Amniotic stem cell (primary cell): ENCODE measurements around the gene SYDE2.

Experiments used
- DNase-seq: peaks from one replicate; lab custom pipeline; 2025; lab: John Stamatoyannopoulos, UW

SYDE2 gene

GRCh38 chr1:85121744-85122143, 79.1 kb downstream of the SYDE2 start:
- DNase-seq: no peak

GRCh38 chr1:85118751-85119150, 82.1 kb downstream of the SYDE2 start:
- no peak for DNase-seq

DNA sequence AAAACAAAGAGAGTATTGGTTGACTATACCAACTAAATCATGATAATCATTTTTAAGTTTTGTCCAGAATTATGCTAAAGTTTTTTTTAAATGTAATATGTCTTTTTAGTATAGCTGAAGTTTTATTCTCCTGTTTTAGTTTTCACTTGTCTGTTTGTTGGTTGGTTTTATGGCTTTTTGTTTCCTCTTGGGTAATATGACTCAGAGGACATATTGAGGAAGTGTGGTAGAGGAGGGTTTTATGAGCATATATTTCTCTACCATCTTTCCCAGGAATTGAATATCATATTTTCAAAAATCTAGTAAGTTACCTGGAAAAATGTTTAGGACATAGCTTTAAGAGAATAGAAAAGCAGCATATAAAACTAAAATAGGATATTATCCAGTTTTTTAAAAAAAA, 84.0 kb downstream of the SYDE2 start:
- DNase-seq: no peak

DNA sequence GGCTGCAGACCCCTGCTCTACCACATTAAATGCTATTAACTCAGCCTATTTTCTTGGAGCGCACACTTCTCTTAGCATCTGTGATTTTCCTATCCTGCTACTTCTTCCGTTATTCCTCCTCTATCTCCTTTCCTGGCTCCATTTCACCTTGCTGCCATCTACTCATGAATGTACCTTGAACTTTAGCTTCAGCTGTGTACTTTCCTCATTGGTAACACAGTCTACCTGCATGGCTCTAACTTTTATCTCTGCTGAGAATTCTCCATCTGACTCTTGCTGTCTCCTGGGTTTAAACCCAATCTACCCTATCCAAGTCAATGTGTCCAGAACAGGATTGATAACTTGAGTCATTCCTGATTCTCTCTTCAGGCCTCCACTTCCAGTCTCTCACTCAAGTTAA, 84.9 kb downstream of the SYDE2 start:
- DNase-seq: no peak

- DNase-seq: no peak
Observed at GRCh38 chr1:85111695-85112094, 89.1 kb downstream of the SYDE2 start.

DNA sequence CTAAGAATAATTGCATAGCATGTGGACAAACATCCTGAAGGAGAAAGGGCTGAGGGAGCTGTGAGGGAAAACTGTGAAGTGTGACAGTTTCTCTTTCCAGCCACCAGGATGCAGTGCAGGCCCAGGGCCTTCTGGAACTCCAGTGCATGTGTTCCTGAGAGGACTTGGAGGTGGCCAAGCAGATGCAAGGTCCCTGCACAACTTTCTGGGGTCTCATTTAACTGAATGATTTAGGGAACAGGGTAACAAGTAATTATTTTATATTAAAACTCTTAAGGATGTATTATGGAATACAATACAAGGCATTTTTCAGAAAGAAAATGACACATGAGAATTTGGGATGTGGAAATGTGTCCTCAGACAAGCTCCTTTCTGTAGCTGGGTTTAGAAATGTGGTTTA, 91.3 kb downstream of the SYDE2 start:
- DNase-seq: peak; percentile 26
